Mucosa of gallbladder (tissue), 1 donor: Measurements from ENCODE around the gene ZNF527. TPM values are rescaled to one million over a fixed set of nuclear protein-coding genes. Genes with fewer than 3 reads are reported as not detected.
"Not testable (repeated sequence)": the region's sequence is repeated elsewhere in the genome, so short reads cannot be mapped to it uniquely, and the experiment has no call there.

Experiments used
- DNase-seq: peaks from one replicate; pipeline ENCODE4 v3.0.0-alpha.2; 2020; ENCODE audit warnings: low spot score
- total RNA-seq: library from RNA; stranded (reverse); gene quantifications from one replicate; pipeline ENCODE4 v1.2.1, GENCODE V29; 2021
- donor health status: DM: no; HTN: no; CAD: no.

The ZNF527 gene
- 5.9 TPM for total RNA-seq

DNA sequence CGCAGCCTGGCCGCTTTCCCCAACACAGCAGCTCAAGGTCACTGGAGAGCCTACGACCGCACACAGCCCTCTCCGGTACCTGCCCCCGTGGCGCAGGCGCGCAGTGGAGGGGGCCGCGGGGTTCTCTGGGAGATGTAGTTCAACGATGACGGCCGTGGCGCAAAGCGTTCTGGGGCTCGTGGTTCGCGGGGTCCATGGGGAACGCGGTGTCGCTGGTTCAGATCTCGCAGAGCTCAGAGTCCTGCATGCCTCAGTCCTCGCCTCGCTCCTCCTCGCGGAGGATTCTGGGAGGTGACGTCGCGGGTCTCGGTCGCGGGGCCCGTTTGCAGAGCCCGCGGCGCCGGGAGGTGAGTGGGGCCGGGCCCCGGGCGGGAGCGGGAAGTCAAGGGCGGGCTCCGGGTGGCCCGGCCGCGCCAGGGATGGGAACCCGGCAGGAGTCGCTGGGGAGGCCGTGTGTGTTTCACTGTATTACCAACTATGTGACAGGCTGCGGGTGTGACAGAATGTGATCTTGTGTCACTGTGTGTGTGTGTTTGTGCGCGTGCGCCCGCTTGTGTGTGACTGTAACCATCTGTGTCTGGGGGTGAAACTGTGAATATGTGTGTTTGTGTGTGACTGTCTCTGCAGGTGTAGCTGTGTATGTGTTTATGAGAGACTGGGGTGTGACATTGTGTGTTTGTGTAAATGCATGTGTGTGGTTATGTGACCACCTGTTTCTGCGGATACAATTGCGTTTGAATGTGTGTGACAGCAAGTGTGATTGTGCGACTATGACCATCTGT lies at the start of gene ZNF527:
TSS of gene ZNF527 (plus strand) at position 220 of the 782 bp plus-strand sequence. CDS start 3,100 bp downstream, outside the sequence.
- DNase-seq, result peak; percentile 98

- DNase-seq, result no peak
Observed at GRCh38 chr19:37329686-37330085, 41.2 kb upstream of the ZNF527 start.

- no peak for DNase-seq
Observed at GRCh38 chr19:37332839-37333238, 38.1 kb upstream of the ZNF527 start.

- no peak for DNase-seq
Observed at GRCh38 chr19:37333457-37333856, 37.4 kb upstream of the ZNF527 start.

GRCh38 chr19:37334179-37335071 lies 36.5 kb upstream of the ZNF527 start:
- peak; percentile 94 for DNase-seq

GRCh38 chr19:37342753-37343152 lies 28.1 kb upstream of the ZNF527 start:
- DNase-seq, result no peak

DNA sequence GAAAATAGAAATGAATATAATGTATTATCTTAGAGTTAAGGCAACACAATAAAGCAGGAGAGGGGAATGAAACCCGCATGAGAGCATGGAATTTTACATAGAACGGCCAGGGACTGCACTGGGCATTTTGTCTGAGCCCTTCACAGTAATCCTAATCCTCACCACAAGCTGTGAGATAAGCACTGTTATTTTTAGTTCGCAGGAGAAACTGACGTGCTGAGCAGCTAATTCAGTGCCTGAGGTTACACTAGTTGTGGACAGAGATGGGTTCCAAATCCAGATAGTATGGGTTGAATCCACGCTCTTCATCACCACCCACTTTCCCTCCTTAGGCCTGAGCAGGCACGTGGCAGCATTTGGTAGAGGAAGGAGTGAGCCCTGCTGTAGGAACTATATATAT lies 24.8 kb upstream of the ZNF527 start:
- no peak for DNase-seq

DNA sequence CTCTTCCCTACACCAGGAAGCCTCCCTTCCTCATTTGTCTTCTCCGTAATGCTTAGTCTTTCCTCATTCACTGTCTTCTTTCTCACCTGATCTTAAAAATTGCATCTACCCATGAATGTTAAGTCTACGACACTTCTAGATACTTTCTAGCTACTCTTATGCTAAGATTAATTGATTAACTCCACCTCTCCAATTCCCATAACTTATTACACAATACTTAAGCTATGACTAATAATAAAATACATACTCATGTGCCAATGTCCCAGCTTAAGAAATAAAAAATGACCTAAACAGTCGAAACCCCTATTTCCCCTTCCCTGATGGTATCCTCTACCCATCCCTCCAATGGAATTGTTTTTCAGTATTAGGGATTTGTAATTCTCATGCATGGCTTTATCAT lies 22.8 kb upstream of the ZNF527 start:
- DNase-seq, result no peak

- DNase-seq, result no peak
Observed at GRCh38 chr19:37353968-37354367, 16.9 kb upstream of the ZNF527 start.

GRCh38 chr19:37355901-37356300 lies 15.0 kb upstream of the ZNF527 start:
- DNase-seq, result no peak

DNA sequence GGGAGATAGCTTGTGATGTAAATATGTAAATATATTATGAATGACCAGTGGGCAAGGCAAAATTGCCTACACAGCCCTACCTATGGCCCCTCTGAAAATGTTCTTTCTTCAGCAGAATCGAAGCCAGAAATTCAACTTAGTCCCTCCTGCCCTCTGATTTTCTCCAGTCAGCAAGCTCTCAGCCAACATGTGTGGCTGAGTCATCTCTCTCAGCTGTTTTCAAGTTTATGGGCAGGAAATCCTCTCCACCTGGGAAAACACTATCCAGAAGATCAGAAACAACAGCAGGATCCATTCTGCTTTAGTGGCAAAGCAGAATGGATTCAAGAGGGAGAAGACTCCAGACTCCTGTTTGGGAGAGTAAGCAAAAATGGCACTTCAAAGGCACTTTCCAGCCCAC lies 8.9 kb upstream of the ZNF527 start:
- DNase-seq, result no peak

DNA sequence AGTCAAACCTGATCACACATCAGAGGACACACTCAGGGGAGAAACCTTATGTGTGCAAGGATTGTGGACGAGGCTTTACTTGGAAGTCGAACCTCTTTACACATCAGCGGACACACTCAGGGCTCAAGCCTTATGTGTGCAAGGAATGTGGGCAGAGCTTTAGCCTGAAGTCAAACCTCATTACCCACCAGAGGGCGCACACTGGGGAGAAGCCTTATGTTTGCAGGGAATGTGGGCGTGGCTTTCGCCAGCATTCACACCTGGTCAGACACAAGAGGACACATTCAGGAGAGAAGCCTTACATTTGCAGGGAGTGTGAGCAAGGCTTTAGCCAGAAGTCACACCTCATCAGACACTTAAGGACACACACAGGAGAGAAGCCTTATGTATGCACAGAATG lies 8.2 kb upstream of the ZNF527 start:
- DNase-seq, result no peak

DNA sequence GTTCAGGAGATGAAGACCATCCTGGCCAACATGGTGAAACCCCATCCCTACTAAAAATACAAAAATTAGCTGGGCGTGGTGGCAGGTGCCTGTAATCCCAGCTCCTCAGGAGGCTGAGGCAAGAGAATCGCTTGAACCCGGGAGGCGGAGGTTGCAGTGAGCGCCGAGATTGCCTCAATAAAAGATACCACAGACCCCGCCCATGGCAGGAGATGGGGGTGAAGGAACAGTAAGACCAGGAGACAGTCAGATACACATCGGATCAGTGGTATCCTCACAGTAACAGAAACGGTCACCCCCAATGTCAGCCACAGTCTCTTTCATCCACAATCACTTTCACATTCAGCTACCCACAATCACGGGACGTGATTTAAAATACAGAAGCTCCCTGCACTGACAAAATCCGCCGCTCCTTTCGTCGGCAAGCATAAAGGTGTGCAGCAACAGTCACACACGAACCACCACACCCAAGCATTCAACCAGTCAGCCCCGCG lies 466 bp upstream of the ZNF527 start:
- not testable (repeated sequence) for DNase-seq

DNA sequence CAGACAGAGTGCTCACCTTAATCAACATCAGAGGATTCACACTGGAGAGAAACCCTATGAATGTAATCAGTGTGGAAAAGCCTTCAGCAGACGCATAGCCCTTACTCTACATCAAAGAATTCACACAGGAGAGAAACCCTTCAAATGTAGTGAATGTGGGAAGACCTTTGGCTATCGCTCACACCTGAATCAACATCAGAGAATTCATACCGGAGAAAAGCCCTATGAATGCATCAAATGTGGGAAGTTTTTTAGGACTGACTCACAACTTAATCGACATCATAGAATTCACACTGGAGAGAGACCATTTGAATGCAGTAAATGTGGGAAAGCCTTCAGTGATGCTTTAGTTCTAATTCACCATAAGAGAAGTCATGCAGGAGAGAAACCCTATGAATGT lies 18.3 kb downstream of the ZNF527 start:
- no peak for DNase-seq

DNA sequence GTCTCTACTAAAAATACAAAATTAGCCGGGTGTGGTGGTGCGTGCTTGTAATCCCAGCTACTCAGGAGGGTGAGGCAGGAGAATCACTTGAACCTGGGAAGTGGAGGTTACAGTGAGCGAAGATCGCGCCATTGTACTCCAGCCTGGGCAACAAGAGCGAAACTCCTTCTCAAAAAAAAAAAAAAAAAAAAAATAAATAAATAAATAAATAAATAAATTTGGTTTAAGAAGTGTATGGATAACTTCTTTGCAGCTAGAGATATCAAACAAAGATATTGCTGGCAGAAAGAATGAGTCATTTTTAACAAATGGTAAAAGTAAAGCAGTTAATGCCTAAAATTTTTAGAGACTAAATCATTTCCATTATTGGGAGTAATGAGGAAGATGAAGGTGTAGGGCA lies 20.5 kb downstream of the ZNF527 start:
- not testable (repeated sequence) for DNase-seq

DNA sequence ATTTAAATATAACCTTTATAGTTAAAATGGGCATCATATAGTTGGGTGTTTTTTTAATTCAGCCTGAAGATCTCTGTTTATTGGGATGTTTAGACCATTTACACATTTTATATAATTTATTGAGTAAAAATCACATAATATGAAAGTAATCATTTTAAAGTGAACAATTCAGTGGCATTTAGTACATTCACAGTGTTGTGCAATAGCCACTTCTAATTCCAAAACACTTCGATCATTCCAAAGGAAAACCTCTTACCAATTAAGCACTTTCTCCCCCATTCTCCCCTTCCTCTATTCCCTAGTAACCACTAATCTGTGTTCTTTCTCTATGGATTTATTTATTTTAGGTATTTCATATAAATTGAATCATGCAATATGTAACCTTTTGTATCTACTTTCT lies 30.2 kb downstream of the ZNF527 start:
- DNase-seq, result no peak

DNA sequence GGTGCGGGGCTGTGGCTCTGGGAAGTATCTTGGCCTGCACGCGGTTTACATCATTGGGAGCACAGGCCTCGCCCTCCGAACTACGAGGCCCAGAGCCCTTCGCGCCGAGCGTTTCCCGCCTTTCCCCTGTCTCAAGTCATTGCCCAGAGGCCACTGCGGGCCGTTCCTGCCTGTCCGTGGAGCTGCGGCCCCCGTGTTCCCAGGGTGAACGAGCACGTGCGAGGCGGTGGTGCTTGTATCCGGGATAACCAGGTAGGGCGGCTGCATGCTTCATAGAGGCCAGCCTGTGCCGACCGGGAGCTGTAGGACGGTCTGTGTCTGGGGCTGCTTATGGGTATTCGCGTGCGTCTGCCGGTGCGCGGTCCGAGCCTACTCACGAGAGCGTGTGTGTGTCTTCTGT lies 32.5 kb downstream of the ZNF527 start:
- DNase-seq, result no peak

DNA sequence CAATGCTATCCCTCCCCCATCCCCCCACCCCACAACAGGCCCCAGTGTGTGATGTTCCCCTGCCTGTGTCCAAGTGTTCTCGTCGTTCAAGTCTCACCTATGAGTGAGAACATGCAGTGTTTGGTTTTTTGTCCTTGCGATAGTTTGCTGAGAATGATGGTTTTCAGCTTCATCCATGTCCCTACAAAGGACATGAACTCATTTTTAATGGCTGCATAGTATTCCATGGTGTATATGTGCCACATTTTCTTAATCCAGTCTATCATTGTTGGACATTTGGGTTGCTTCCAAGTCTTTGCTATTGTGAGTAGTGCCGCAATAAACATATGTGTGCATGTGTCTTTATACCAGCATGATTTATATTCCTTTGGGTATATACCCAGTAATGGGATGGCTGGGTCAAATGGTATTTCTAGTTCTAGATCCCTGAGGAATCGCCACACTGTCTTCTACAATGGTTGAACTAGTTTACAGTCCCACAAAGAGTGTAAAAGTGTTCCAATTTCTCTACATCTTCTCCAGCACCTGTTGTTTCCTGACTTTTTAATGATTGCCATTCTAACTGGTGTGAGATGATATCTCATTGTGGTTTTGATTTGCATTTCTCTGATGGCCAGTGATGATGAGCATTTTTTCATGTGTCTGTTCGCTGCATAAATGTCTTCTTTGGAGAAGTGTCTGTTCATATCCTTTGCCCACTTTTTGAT lies 35.4 kb downstream of the ZNF527 start:
- not testable (repeated sequence) for DNase-seq

DNA sequence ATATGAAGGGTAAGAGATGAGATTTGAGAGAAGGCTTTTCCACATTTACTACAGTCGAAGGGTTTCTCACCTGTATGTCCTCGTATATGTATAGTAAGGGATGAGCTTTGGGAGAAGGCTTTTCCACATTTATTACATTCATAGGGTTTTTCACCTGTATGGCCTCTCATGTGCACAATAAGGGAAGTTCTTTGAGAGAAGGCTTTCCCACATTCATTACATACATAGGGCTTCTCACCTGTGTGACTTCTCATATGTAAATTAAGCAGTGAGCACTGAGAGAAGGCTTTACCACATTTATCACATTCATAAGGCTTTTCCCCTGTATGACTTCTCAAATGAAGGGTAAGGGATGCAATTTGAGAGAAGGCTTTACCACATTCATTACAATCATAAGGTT lies 41.8 kb downstream of the ZNF527 start:
- DNase-seq, result no peak

- no peak for DNase-seq
Observed at GRCh38 chr19:37413313-37414084, 42.6 kb downstream of the ZNF527 start.
